Suppressor macrophage treated with lipopolysaccharide for 1 hour (primary cell): ENCODE results near the gene ARL17A.
"Not testable (repeated sequence)": the region's sequence is repeated elsewhere in the genome, so short reads cannot be mapped to it uniquely, and the experiment has no call there.

Experiments used
- DNase-seq, 3 donors: peaks; one replicate each; pipeline ENCODE4 v3.0.0-alpha.2; 2020 to 2022

ARL17A gene

GRCh38 chr17:46579083-46580075, at the start of gene ARL17A:
Gene ARL17A (minus strand): TSS chr17:46579691. CDS start chr17:46576322, 3,369 bp downstream.
- not testable (repeated sequence) for DNase-seq

- DNase-seq, result not testable (repeated sequence)
These were observed 49.4 kb upstream of the ARL17A start for GRCh38 chr17:46628753-46629436.

- not testable (repeated sequence) for DNase-seq
These were observed 48.0 kb upstream of the ARL17A start for GRCh38 chr17:46627452-46627851.

- DNase-seq, result not testable (repeated sequence)
These were observed 45.2 kb upstream of the ARL17A start for GRCh38 chr17:46624726-46625125.

- not testable (repeated sequence) for DNase-seq
These were observed 44.3 kb upstream of the ARL17A start for GRCh38 chr17:46623790-46624189.

- not testable (repeated sequence) for DNase-seq
These were observed 39.5 kb upstream of the ARL17A start for GRCh38 chr17:46618975-46619374.

- not testable (repeated sequence) for DNase-seq
These were observed 37.6 kb upstream of the ARL17A start for GRCh38 chr17:46617121-46617520.

GRCh38 chr17:46613876-46614275, 34.4 kb upstream of the ARL17A start:
- not testable (repeated sequence) for DNase-seq

GRCh38 chr17:46611304-46611703, 31.8 kb upstream of the ARL17A start:
- not testable (repeated sequence) for DNase-seq

GRCh38 chr17:46603125-46603524, 23.6 kb upstream of the ARL17A start:
- not testable (repeated sequence) for DNase-seq

GRCh38 chr17:46600767-46601166, 21.3 kb upstream of the ARL17A start:
- DNase-seq, result not testable (repeated sequence)

- not testable (repeated sequence) for DNase-seq
These were observed 18.9 kb upstream of the ARL17A start for GRCh38 chr17:46598344-46598931.

GRCh38 chr17:46591332-46591731, 11.8 kb upstream of the ARL17A start:
- DNase-seq, result not testable (repeated sequence)

GRCh38 chr17:46590157-46591146, 11.0 kb upstream of the ARL17A start, which contains the start of gene NSF:
Gene NSF (plus strand): TSS chr17:46590669. CDS start chr17:46590776, 107 bp downstream.
- not testable (repeated sequence) for DNase-seq

- DNase-seq, result not testable (repeated sequence)
These were observed 6.0 kb upstream of the ARL17A start for GRCh38 chr17:46585444-46585843.

- DNase-seq, result not testable (repeated sequence)
These were observed 591 bp upstream of the ARL17A start for GRCh38 chr17:46580082-46580481.

- not testable (repeated sequence) for DNase-seq
These were observed 7.7 kb downstream of the ARL17A start for GRCh38 chr17:46571796-46572195.

- not testable (repeated sequence) for DNase-seq
These were observed 12.5 kb downstream of the ARL17A start for GRCh38 chr17:46566980-46567379.

GRCh38 chr17:46566284-46566683, 13.2 kb downstream of the ARL17A start:
- not testable (repeated sequence) for DNase-seq

GRCh38 chr17:46560048-46560447, 19.4 kb downstream of the ARL17A start:
- DNase-seq, result not testable (repeated sequence)

GRCh38 chr17:46559155-46559554, 20.3 kb downstream of the ARL17A start:
- not testable (repeated sequence) for DNase-seq

GRCh38 chr17:46548607-46549006, 30.9 kb downstream of the ARL17A start:
- not testable (repeated sequence) for DNase-seq
